HG02571 (cell line): ENCODE results near the gene TXLNB.

Experiments
- ATAC-seq: cut with Tn5 transposase; IDR thresholded peaks from one replicate; pipeline ENCODE4 v1.9.1; 2021; ENCODE audit warnings: mild to moderate bottlenecking, moderate library complexity; ENCODE audit not compliant: unreplicated experiment

TXLNB gene

GRCh38 chr6:139291813-139292619 lies at the start of gene TXLNB:
Gene TXLNB (minus strand): TSS chr6:139291998. CDS start chr6:139288899, 3,099 bp downstream.
- ATAC-seq: peak; percentile 62

GRCh38 chr6:139341060-139341459 lies 49.3 kb upstream of the TXLNB start:
- ATAC-seq: no peak

- no peak for ATAC-seq
Observed at GRCh38 chr6:139338795-139339194, 47.0 kb upstream of the TXLNB start.

- ATAC-seq: no peak
Observed at GRCh38 chr6:139337830-139338229, 46.0 kb upstream of the TXLNB start.

- ATAC-seq: no peak
Observed at GRCh38 chr6:139337001-139337400, 45.2 kb upstream of the TXLNB start.

- ATAC-seq: peak; percentile 50
Observed at GRCh38 chr6:139336488-139336887, 44.7 kb upstream of the TXLNB start.

- ATAC-seq: no peak
Observed at GRCh38 chr6:139335447-139336210, 43.8 kb upstream of the TXLNB start.

- no peak for ATAC-seq
Observed at GRCh38 chr6:139334806-139335446, 43.1 kb upstream of the TXLNB start.

GRCh38 chr6:139330826-139331500 lies 39.2 kb upstream of the TXLNB start:
- ATAC-seq: no peak

GRCh38 chr6:139330306-139330705 lies 38.5 kb upstream of the TXLNB start:
- ATAC-seq: no peak

GRCh38 chr6:139329224-139329623 lies 37.4 kb upstream of the TXLNB start:
- no peak for ATAC-seq

GRCh38 chr6:139327038-139327437 lies 35.2 kb upstream of the TXLNB start:
- ATAC-seq: peak; percentile 53

GRCh38 chr6:139325686-139326085 lies 33.9 kb upstream of the TXLNB start:
- no peak for ATAC-seq

- ATAC-seq: peak; percentile 55
Observed at GRCh38 chr6:139325125-139325524, 33.3 kb upstream of the TXLNB start.

GRCh38 chr6:139324301-139324555 lies 32.4 kb upstream of the TXLNB start:
- ATAC-seq: no peak

- no peak for ATAC-seq
Observed at GRCh38 chr6:139323511-139324300, 31.9 kb upstream of the TXLNB start.

- no peak for ATAC-seq
Observed at GRCh38 chr6:139320081-139320480, 28.3 kb upstream of the TXLNB start.

- ATAC-seq: no peak
Observed at GRCh38 chr6:139316622-139317317, 25.0 kb upstream of the TXLNB start.

GRCh38 chr6:139313784-139314545 lies 22.2 kb upstream of the TXLNB start:
- no peak for ATAC-seq
